Loucy (cell line): ENCODE results near the gene LZTFL1.

ENCODE experiments used
- CTCF ChIP-seq: fragments of 200-600 bp; sonication (generic); conservative IDR thresholded peaks from 2 replicates; pipeline ENCODE4 v1.5.1; 2014; ENCODE audit warnings: mild to moderate bottlenecking, antibody characterized with exemption, low read length
- EZH2phosphoT487 ChIP-seq: fragments of 200-600 bp; IDR thresholded peaks from 2 replicates; pipeline ENCODE4 v1.6.1; 2018; ENCODE audit warnings: antibody characterized with exemption, mild to moderate bottlenecking, moderate library complexity, borderline replicate concordance

DNA sequence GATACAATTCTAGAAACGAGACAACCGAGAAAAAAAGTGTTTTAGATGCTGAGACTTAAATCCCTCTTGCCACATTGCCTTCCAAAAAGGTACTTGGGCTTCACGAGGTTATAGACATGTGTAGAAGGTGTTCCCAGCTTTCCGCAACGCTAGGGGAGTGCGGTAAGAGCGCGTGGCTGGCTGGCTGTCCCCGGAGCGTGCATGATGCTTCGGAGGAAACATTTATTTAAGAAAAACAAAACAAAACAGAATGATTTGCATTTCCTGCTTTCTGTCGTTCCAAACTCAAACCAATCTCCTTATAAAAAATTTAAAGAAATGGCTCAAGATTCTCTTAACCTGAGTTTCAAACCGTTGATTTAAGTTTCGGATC, 46.4 kb downstream of the LZTFL1 start:
- TF ChIP-seq CTCF: no peak
- TF ChIP-seq EZH2phosphoT487: no peak
